Fibroblast of lung (primary cell): ENCODE data around the gene IL36RN.

Experiments
- CTCF ChIP-seq, 2 donors: IDR thresholded peaks in 1 of 2; conservative IDR thresholded peaks in 1 of 2; 1 replicate in 1 of 2; 2 replicates in 1 of 2; pipeline ENCODE4 v1.5.1; 2011 to 2012; ENCODE audit warnings: low read length in 2 of 2, control low read depth in 1 of 2, inconsistent platforms in 1 of 2, low read depth in 1 of 2, mild to moderate bottlenecking in 1 of 2
- EZH2 ChIP-seq: IDR thresholded peaks from 2 replicates; pipeline ENCODE4 v1.5.1; 2012; ENCODE audit warnings: low read length, control low read depth, mild to moderate bottlenecking; ENCODE audit errors: missing control alignments

GRCh38 chr2:113112441-113112840, 53.4 kb downstream of the IL36RN start:
- TF ChIP-seq CTCF (conservative IDR thresholded peaks at IDR 0.05 in 1 of 2, IDR thresholded peaks at IDR 0.05 in 1 of 2; ENCODE audit: low read depth in 1 of 2, low read length in 2 of 2): no peak
- TF ChIP-seq EZH2: no peak
